Dermis microvascular lymphatic vessel endothelial cell (primary cell): ENCODE results near the gene SGSH. TPM values are rescaled to one million over a fixed set of nuclear protein-coding genes. Genes with fewer than 3 reads are reported as not detected.
A peak's percentile ranks its signal among the peaks of the same experiment; 100 is the strongest.

Experiments
- DNase-seq, 2 donors: peaks; one replicate each; pipeline versions ENCODE4 v3.0.0 to v3.0.0-alpha.2; 2010; ENCODE audit warnings: low read depth in 2 of 2
- total RNA-seq: library from RNA; depleted of rRNA; stranded (reverse); fragments of >200 nt; gene quantifications from 2 replicates; pipeline ENCODE4 v1.2.1, GENCODE V29; 2014

Gene SGSH
- total RNA-seq, 1 donor from 2014 or later = 7.7 TPM

- no peak for DNase-seq
These were observed 7.0 kb upstream of the SGSH start for GRCh38 chr17:80227156-80227555.

GRCh38 chr17:80225230-80225629 lies 5.1 kb upstream of the SGSH start:
- no peak for DNase-seq

- no peak for DNase-seq
These were observed 4.5 kb upstream of the SGSH start for GRCh38 chr17:80224683-80225082.

- no peak for DNase-seq
These were observed 3.8 kb upstream of the SGSH start for GRCh38 chr17:80223838-80224497.

GRCh38 chr17:80223142-80223815 lies 3.1 kb upstream of the SGSH start:
- no peak for DNase-seq

GRCh38 chr17:80222376-80223141 lies 2.4 kb upstream of the SGSH start:
- DNase-seq = no peak

GRCh38 chr17:80221351-80222105 lies 1.4 kb upstream of the SGSH start:
- no peak for DNase-seq

GRCh38 chr17:80220736-80221215 lies 643 bp upstream of the SGSH start:
- peak in 1 of 2 donors; percentile 30 for DNase-seq

- no peak for DNase-seq
These were observed 425 bp downstream of the SGSH start for GRCh38 chr17:80219763-80220053.

- DNase-seq = peak in 1 of 2 donors; percentile 58
These were observed 945 bp downstream of the SGSH start for GRCh38 chr17:80219013-80219762.

- no peak for DNase-seq
These were observed 1.7 kb downstream of the SGSH start for GRCh38 chr17:80218391-80218790.

GRCh38 chr17:80217703-80218362 lies 2.3 kb downstream of the SGSH start:
- no peak for DNase-seq

- no peak for DNase-seq
These were observed 3.4 kb downstream of the SGSH start for GRCh38 chr17:80216473-80217456.

- no peak for DNase-seq
These were observed 5.3 kb downstream of the SGSH start for GRCh38 chr17:80214878-80215210.

GRCh38 chr17:80214012-80214877 lies 5.9 kb downstream of the SGSH start:
- DNase-seq = no peak

- no peak for DNase-seq
These were observed 6.5 kb downstream of the SGSH start for GRCh38 chr17:80213643-80213975.

GRCh38 chr17:80212962-80213642 lies 7.0 kb downstream of the SGSH start:
- no peak for DNase-seq

GRCh38 chr17:80212511-80212910 lies 7.6 kb downstream of the SGSH start:
- DNase-seq = no peak
